HCT116 (cell line): ENCODE measurements around the gene BRD4.

Source experiments
- CTCF ChIP-seq, 3 experiments: fragments of 200-600 bp in 1 of 3; sonication (generic) in 1 of 3; IDR thresholded peaks in 2 of 3; conservative IDR thresholded peaks in 1 of 3; 2 replicates each; pipeline ENCODE4 v1.5.1; 2012 to 2017; ENCODE audit warnings: low read depth in 2 of 3, low read length in 2 of 3, antibody characterized with exemption in 1 of 3, borderline replicate concordance in 1 of 3, control low read depth in 1 of 3, mild to moderate bottlenecking in 1 of 3, mixed read lengths in 1 of 3, mixed run types in 1 of 3, moderate library complexity in 1 of 3; ENCODE audit not compliant: insufficient read depth in 1 of 3
- ELF1 ChIP-seq: IDR thresholded peaks from 2 replicates; pipeline ENCODE4 v1.6.1; 2012; ENCODE audit warnings: low read depth, borderline replicate concordance
- EZH2 ChIP-seq: fragments of 200-600 bp; sonication (generic); IDR thresholded peaks from 2 replicates; pipeline ENCODE4 v1.6.1; 2017; ENCODE audit warnings: antibody characterized with exemption, mixed run types
- POLR2A ChIP-seq: IDR thresholded peaks from 2 replicates; pipeline ENCODE4 v1.7.0; 2011; ENCODE audit warnings: borderline replicate concordance; ENCODE audit not compliant: insufficient read depth, insufficient read length; ENCODE audit errors: extremely low read depth
- POLR2AphosphoS5 ChIP-seq: IDR thresholded peaks from 2 replicates; pipeline ENCODE4 v1.6.1; 2011; ENCODE audit warnings: mild to moderate bottlenecking, low read depth, low read length, moderate library complexity
- SIN3A ChIP-seq: IDR thresholded peaks from 2 replicates; pipeline ENCODE4 v1.6.1; 2012; ENCODE audit warnings: low read depth
- TCF7L2 ChIP-seq: IDR thresholded peaks from 2 replicates; pipeline ENCODE4 v1.7.0; 2011; ENCODE audit warnings: borderline replicate concordance, inconsistent platforms; ENCODE audit not compliant: insufficient read depth, insufficient read length; ENCODE audit errors: extremely low read depth
- ZBTB33 ChIP-seq: IDR thresholded peaks from 2 replicates; pipeline ENCODE4 v1.6.1; 2011; ENCODE audit warnings: mild to moderate bottlenecking, low read length, moderate library complexity; ENCODE audit not compliant: insufficient replicate concordance; ENCODE audit errors: extremely low read depth

- TF ChIP-seq POLR2AphosphoS5 (no peak), EZH2 (no peak), CTCF (IDR thresholded peaks at IDR 0.05 in 2 of 3, conservative IDR thresholded peaks at IDR 0.05 in 1 of 3; ENCODE audit: borderline replicate concordance in 1 of 3, insufficient read depth in 1 of 3, low read depth in 2 of 3, low read length in 2 of 3) (no peak), POLR2A (no peak), ZBTB33 (no peak), ELF1 (no peak), SIN3A (no peak), TCF7L2 (no peak)
Observed at GRCh38 chr19:15299568-15300409, 32.5 kb downstream of the BRD4 start.
